Thoracic aorta endothelial cell (primary cell): ENCODE data around the gene SCGB3A1. TPM values are rescaled to one million over a fixed set of nuclear protein-coding genes. Genes with fewer than 3 reads are reported as not detected.

ENCODE experiments used
- total RNA-seq: library from RNA; depleted of rRNA; stranded (reverse); fragments of >200 nt; gene quantifications from 2 replicates; pipeline ENCODE4 v1.2.3, GENCODE V29; 2012

SCGB3A1 gene
- total RNA-seq, result not detected in 2 replicates

GRCh38 chr5:180591311-180591887, at the start of gene SCGB3A1:
TSS of gene SCGB3A1 (minus strand) at chr5:180591499. CDS start at chr5:180591462, 37 bp downstream.

Other genes starting within 250 kb of the SCGB3A1 start
- 0.43 and 2.4 TPM in 2 replicates for gene GFPT2, start 238.2 kb downstream of the SCGB3A1 start, total RNA-seq
- 30.9 and 33.5 TPM in 2 replicates for gene CNOT6, start 97.1 kb downstream of the SCGB3A1 start, total RNA-seq
- 1.3 and 1.9 TPM in 2 replicates for gene FLT4, start 58.1 kb upstream of the SCGB3A1 start, total RNA-seq
- not detected in 2 replicates for gene OR2Y1, start 148.6 kb upstream of the SCGB3A1 start, total RNA-seq
- 88.4 and 104 TPM in 2 replicates for gene MGAT1, start 211.3 kb upstream of the SCGB3A1 start, total RNA-seq